ENCODE measurements around the gene STX16. TPM values are rescaled to one million over a fixed set of nuclear protein-coding genes. Genes with fewer than 3 reads are reported as not detected.

Gene STX16
- total RNA-seq, 3 donors from 2014 or later = 42.2 to 70.4 (median 43.1) TPM

GRCh38 chr20:58697867-58698703, 47.0 kb downstream of the STX16 start:
- Histone ChIP-seq H3K4me3 (no peak overlapping the region), H3K9me3 (no peaks in the 10 kb centered on the region), H3K36me3 (ENCODE audit: low read depth) (no peaks in the 10 kb centered on the region), H3K4me1 (ENCODE audit: low read depth) (peaks cover 14% of the 10 kb centered on the region)
- TF ChIP-seq CTCF (IDR thresholded peaks at IDR 0.05) = no peak
- DNase-seq (no peak), ATAC-seq (no peak)
- intact Hi-C loops (cut with DNase I, micrococcal nuclease) = no loop called here

GRCh38 chr20:58698741-58699622, 47.9 kb downstream of the STX16 start:
- Histone ChIP-seq H3K4me1 (ENCODE audit: low read depth) (peaks cover 7% of the 10 kb centered on the region), H3K9me3 (no peaks in the 10 kb centered on the region), H3K4me3 (no peak overlapping the region), H3K36me3 (ENCODE audit: low read depth) (no peaks in the 10 kb centered on the region)
- no peak for ATAC-seq
- intact Hi-C loops (cut with DNase I, micrococcal nuclease) = no loop called here
- no peak for DNase-seq
- TF ChIP-seq CTCF (IDR thresholded peaks at IDR 0.05) = no peak

- Histone ChIP-seq H3K4me1 (ENCODE audit: low read depth) (peaks cover 1% of the 10 kb centered on the region), H3K36me3 (ENCODE audit: low read depth) (no peaks in the 10 kb centered on the region), H3K4me3 (no peak overlapping the region), H3K9me3 (no peaks in the 10 kb centered on the region)
- ATAC-seq (no peak), DNase-seq (no peak)
- intact Hi-C loops (cut with DNase I, micrococcal nuclease) = no loop called here
- TF ChIP-seq CTCF (IDR thresholded peaks at IDR 0.05) = no peak
These were observed 48.6 kb downstream of the STX16 start for GRCh38 chr20:58699623-58700107.

- ATAC-seq = no peak
- TF ChIP-seq CTCF (IDR thresholded peaks at IDR 0.05) = no peak
These were observed 49.2 kb downstream of the STX16 start for GRCh38 chr20:58700121-58700821.

GRCh38 chr20:58700823-58701222, 49.7 kb downstream of the STX16 start:
- H3K9me3 ChIP-seq = no peaks in the 10 kb centered on the region
- TF ChIP-seq CTCF (IDR thresholded peaks at IDR 0.05) = no peak
- no peaks in the 10 kb centered on the region for H3K4me1 ChIP-seq (ENCODE audit: low read depth)
- intact Hi-C loops (cut with DNase I, micrococcal nuclease) = no loop called here
- no peak overlapping the region for H3K4me3 ChIP-seq
- H3K36me3 ChIP-seq (ENCODE audit: low read depth) = no peaks in the 10 kb centered on the region
- DNase-seq (no peak), ATAC-seq (no peak)

More at GRCh38 chr20:58700121-58700821, 49.2 kb downstream of the STX16 start:
- Histone ChIP-seq H3K36me3 (ENCODE audit: low read depth) (no peaks in the 10 kb centered on the region), H3K4me3 (no peak overlapping the region), H3K4me1 (ENCODE audit: low read depth) (no peaks in the 10 kb centered on the region), H3K9me3 (no peaks in the 10 kb centered on the region)
- intact Hi-C loops (cut with DNase I, micrococcal nuclease) = no loop called here
- DNase-seq = no peak
